ENCODE results near the gene PIPOX. TPM values are rescaled to one million over a fixed set of nuclear protein-coding genes. Genes with fewer than 3 reads are reported as not detected.

PIPOX gene
- total and polyA plus RNA-seq, 2 of the 13 experiments (the other 11 are each of a cell fraction or from before 2014, with no cell fraction given) = 87.3 to 154 TPM

- TF ChIP-seq ZNF503 (CRISPR knock-in tag; IDR thresholded peaks at IDR 0.05) (no peak; the same call in 1 of the 2 replicates), BCL3 (CRISPR knock-in tag; IDR thresholded peaks at IDR 0.05) (no peak), ZNF34 (CRISPR knock-in tag; IDR thresholded peaks at IDR 0.05; ENCODE audit: borderline replicate concordance) (0 out of 2 replicates have a peak, but pooled peaks have one; percentile 26), TOPORS (CRISPR knock-in tag; IDR thresholded peaks at IDR 0.05) (0 out of 2 replicates have a peak, but pooled peaks have one; percentile 28), ZNF280D (CRISPR knock-in tag; IDR thresholded peaks at IDR 0.05) (peak; percentile 86; the same call in 1 of the 2 replicates), U2AF2 (IDR thresholded peaks at IDR 0.05; ENCODE audit: low read depth, low read length) (no peak), ZSCAN22 (CRISPR knock-in tag; IDR thresholded peaks at IDR 0.05) (no peak), GZF1 (CRISPR knock-in tag; IDR thresholded peaks at IDR 0.05) (peak; percentile 79), CREB3 (CRISPR knock-in tag; IDR thresholded peaks at IDR 0.05) (no peak), ZNF383 (CRISPR knock-in tag; IDR thresholded peaks at IDR 0.05; ENCODE audit: borderline replicate concordance) (no peak), MAF1 (CRISPR knock-in tag; IDR thresholded peaks at IDR 0.05; ENCODE audit: borderline replicate concordance) (0 out of 2 replicates have a peak, but pooled peaks have one; percentile 58), AHR (CRISPR knock-in tag; IDR thresholded peaks at IDR 0.05) (peak; percentile 82), ZBTB8A (CRISPR knock-in tag; IDR thresholded peaks at IDR 0.05; ENCODE audit: borderline replicate concordance, low read depth) (no peak), KDM3A (CRISPR knock-in tag; IDR thresholded peaks at IDR 0.05; ENCODE audit: low read depth) (peak; percentile 65; the same call in 1 of the 2 replicates), SMAD1 (CRISPR knock-in tag; IDR thresholded peaks at IDR 0.05; ENCODE audit: borderline replicate concordance, low read depth) (peak; percentile 79; the same call in 1 of the 2 replicates), ZNF20 (CRISPR knock-in tag; IDR thresholded peaks at IDR 0.05) (no peak), ZNF749 (CRISPR knock-in tag; IDR thresholded peaks at IDR 0.05; ENCODE audit: borderline replicate concordance) (no peak), JDP2 (CRISPR knock-in tag; IDR thresholded peaks at IDR 0.05; ENCODE audit: borderline replicate concordance) (no peak), ZNF354B (CRISPR knock-in tag; IDR thresholded peaks at IDR 0.05) (no peak), ZMAT3 (CRISPR knock-in tag; conservative IDR thresholded peaks at IDR 0.05) (no peak), ETV6 (CRISPR knock-in tag; conservative IDR thresholded peaks at IDR 0.05) (no peak), ZNF547 (CRISPR knock-in tag; IDR thresholded peaks at IDR 0.05) (no peak)
Observed at GRCh38 chr17:29042679-29043538, at the start of gene PIPOX (continued).
